ENCODE data around the gene COX19. TPM values are rescaled to one million over a fixed set of nuclear protein-coding genes. Genes with fewer than 3 reads are reported as not detected.
"Not testable (repeated sequence)": the region's sequence is repeated elsewhere in the genome, so short reads cannot be mapped to it uniquely, and the experiment has no call there.

COX19 gene
- total RNA-seq, 1 donor from 2014 or later, result 2.1 TPM

GRCh38 chr7:964401-965231, 10.7 kb downstream of the COX19 start:
- Histone ChIP-seq H3K4me3 (peak overlapping the region in 1 of 2 donors; percentile 32), H3K27ac (peak overlapping the region; percentile 81 to 87), H3K4me1 (peaks cover 17 to 28% of the 10 kb centered on the region in 2 donors), H3K36me3 (peaks cover 23 to 28% of the 10 kb centered on the region in 2 donors), H3K27me3 (no peaks in the 10 kb centered on the region), H3K9me3 (no peaks in the 10 kb centered on the region)
- peak; percentile 30 to 86 for DNase-seq (ENCODE audit: low spot score in 2 of 2)
- intact Hi-C loops (cut with DNase I), result loop anchor here (10.0 kb wide), 1 partner anchor 170 kb away; no protein-coding TSS in a partner anchor
- TF ChIP-seq CTCF (IDR thresholded peaks at IDR 0.05), result peak; percentile 26 to 58 (median 42)

GRCh38 chr7:963236-964078, 11.9 kb downstream of the COX19 start:
- intact Hi-C loops (cut with DNase I), result loop anchor here (10.0 kb wide), 1 partner anchor 169 kb away; no protein-coding TSS in a partner anchor
- Histone ChIP-seq H3K36me3 (peaks cover 14 to 16% of the 10 kb centered on the region in 2 donors), H3K9me3 (no peaks in the 10 kb centered on the region), H3K4me3 (no peak overlapping the region), H3K27me3 (no peaks in the 10 kb centered on the region), H3K27ac (peak overlapping the region; percentile 81 to 87), H3K4me1 (peaks cover 17 to 28% of the 10 kb centered on the region in 2 donors)
- TF ChIP-seq CTCF (IDR thresholded peaks at IDR 0.05), result peak in 1 of 3 experiments; percentile 7
- DNase-seq (ENCODE audit: low spot score in 2 of 2), result peak in 1 of 2 donors; percentile 63

GRCh38 chr7:962401-963081, 12.8 kb downstream of the COX19 start:
- H3K27ac ChIP-seq, result no peak overlapping the region
- H3K9me3 ChIP-seq, result no peaks in the 10 kb centered on the region
- intact Hi-C loops (cut with DNase I), result loop anchor here (10.0 kb wide), 1 partner anchor 168 kb away; no protein-coding TSS in a partner anchor
- peak in 1 of 2 donors; percentile 58 for DNase-seq (ENCODE audit: low spot score in 2 of 2)
- peaks cover 5 to 7% of the 10 kb centered on the region in 2 donors for H3K36me3 ChIP-seq
- TF ChIP-seq CTCF (IDR thresholded peaks at IDR 0.05), result no peak
- H3K27me3 ChIP-seq, result no peaks in the 10 kb centered on the region
- no peak overlapping the region for H3K4me3 ChIP-seq
- peaks cover 17 to 28% of the 10 kb centered on the region in 2 donors for H3K4me1 ChIP-seq

DNA sequence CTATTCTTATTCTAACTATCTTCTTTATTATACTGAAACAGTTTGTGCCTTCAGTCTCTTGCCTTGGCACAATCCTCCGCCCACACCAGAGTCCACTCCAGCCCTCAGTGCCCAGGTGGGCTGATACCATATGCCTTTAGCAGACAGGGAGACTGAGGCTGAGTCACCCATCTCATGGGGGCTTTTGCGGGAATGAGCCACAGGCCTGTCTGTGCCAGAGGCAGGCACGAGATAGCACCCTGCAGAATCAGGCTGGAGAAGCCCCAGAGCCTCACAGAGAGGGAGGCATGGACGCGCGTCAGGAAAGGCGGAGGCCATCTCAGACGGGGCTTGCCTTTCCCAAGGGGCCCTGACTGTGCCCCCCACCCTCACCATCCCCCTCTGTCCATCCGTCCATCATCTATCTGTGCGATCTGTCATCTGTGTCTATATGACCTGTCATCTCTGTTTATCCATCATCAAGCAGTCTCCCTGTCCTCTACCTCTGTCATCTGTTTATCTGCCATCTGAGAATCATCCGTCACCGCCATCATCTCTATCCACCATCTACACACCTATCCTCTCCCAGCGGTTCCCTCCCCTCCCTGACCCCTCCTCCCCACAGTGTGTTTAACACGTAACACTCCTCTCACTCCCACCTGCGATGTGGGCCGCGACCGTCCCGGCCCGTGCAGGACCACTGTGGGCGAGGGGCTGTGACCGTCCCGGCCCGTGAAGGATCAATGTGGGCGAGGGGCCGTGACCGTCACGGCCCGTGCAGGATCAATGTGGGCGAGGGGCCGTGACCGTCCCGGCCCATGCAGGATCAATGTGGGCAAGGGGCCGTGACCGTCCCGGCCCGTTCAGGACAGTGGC, 13.6 kb downstream of the COX19 start:
- TF ChIP-seq CTCF (IDR thresholded peaks at IDR 0.05), result no peak
- DNase-seq (ENCODE audit: low spot score in 2 of 2), result peak in 1 of 2 donors; percentile 42
- no peak overlapping the region for H3K4me3 ChIP-seq
- no peaks in the 10 kb centered on the region for H3K27me3 ChIP-seq
- H3K36me3 ChIP-seq, result no peaks in the 10 kb centered on the region
- no peak overlapping the region for H3K27ac ChIP-seq
- intact Hi-C loops (cut with DNase I), result loop anchor here (10.0 kb wide), 1 partner anchor 167 kb away; no protein-coding TSS in a partner anchor
- peaks cover 17 to 28% of the 10 kb centered on the region in 2 donors for H3K4me1 ChIP-seq
- H3K9me3 ChIP-seq, result no peaks in the 10 kb centered on the region

GRCh38 chr7:960972-961371, 14.4 kb downstream of the COX19 start:
- intact Hi-C loops (cut with DNase I), result loop anchor here (10.0 kb wide), 1 partner anchor 166 kb away; no protein-coding TSS in a partner anchor
- H3K9me3 ChIP-seq, H3K4me3 ChIP-seq, H3K27ac ChIP-seq, H3K27me3 ChIP-seq, H3K36me3 ChIP-seq: not testable (repeated sequence)
- DNase-seq (ENCODE audit: low spot score in 2 of 2), result peak in 1 of 2 donors; percentile 52
- H3K4me1 ChIP-seq, result peaks cover 17 to 25% of the 10 kb centered on the region in 2 donors
